Sigmoid colon (tissue), 7 donors: ENCODE results near the gene SNUPN. TPM values are rescaled to one million over a fixed set of nuclear protein-coding genes. Genes with fewer than 3 reads are reported as not detected.

ENCODE experiments used
- DNase-seq: peaks from one replicate; pipeline ENCODE4 v3.0.0-alpha.2; 2019
- H3K27ac ChIP-seq, 4 donors: fragments of 200-600 bp; sonication (generic); one replicate each; pipeline ENCODE4 v1.5.1; 2016 to 2019; ENCODE audit warnings: mild to moderate bottlenecking in 1 of 4
- H3K27me3 ChIP-seq, 3 donors: fragments of 200-600 bp; sonication (generic); one replicate each; pipeline ENCODE4 v1.5.1; 2019; ENCODE audit warnings: mild to moderate bottlenecking in 1 of 3
- H3K36me3 ChIP-seq, 4 donors: fragments of 200-600 bp; sonication (generic); one replicate each; pipeline ENCODE4 v1.5.1; 2016 to 2019
- H3K4me1 ChIP-seq, 4 donors: fragments of 200-600 bp; sonication (generic); one replicate each; pipeline ENCODE4 v1.5.1; 2017 to 2019
- H3K4me3 ChIP-seq, 4 donors: fragments of 200-600 bp; sonication (generic); one replicate each; pipeline ENCODE4 v1.5.1; 2017 to 2019; ENCODE audit warnings: mild to moderate bottlenecking in 2 of 4, moderate library complexity in 1 of 4
- H3K9me3 ChIP-seq, 4 donors: fragments of 200-600 bp in 3 of 4; sonication (generic) in 3 of 4; one replicate each; pipeline versions ENCODE4 v1.5.1 to v1.6.1; 2013 to 2019
- EP300 ChIP-seq, 4 donors: sonication (generic); formaldehyde crosslinking; IDR thresholded peaks; one replicate each; pipeline ENCODE4 v1.6.1; 2017; ENCODE audit warnings: antibody characterized with exemption in 4 of 4
- POLR2A ChIP-seq, 2 donors: fragments of 450-650 bp; IDR thresholded peaks; one replicate each; pipeline ENCODE4 v1.6.1; 2016; ENCODE audit warnings: antibody characterized with exemption in 2 of 2, mild to moderate bottlenecking in 2 of 2, moderate library complexity in 2 of 2
- POLR2AphosphoS5 ChIP-seq, 4 donors: sonication (generic); formaldehyde crosslinking; IDR thresholded peaks; one replicate each; pipeline ENCODE4 v1.6.1; 2017; ENCODE audit warnings: antibody characterized with exemption in 4 of 4
- WGBS, 2 donors: extraction: QIAGEN DNeasy Blood & Tissue Kit; methylation state at CpG; one replicate each; pipeline ENCODE4 v1.1.7; 2013; 5-methylcytosine and 5-hydroxymethylcytosine counted together
- intact Hi-C: fragments of 100-400 bp; cut with DNase I; formaldehyde crosslinking; loops from one replicate; pipeline ENCODE4 v1.15.1; 2023
- polyA plus RNA-seq, 3 donors: library from polyadenylated mRNA; stranded (reverse); fragments of 200-250 nt; gene quantifications; one replicate each; pipeline ENCODE4 v1.2.3, GENCODE V29; 2013
- total RNA-seq, 4 donors: library from RNA; depleted of rRNA; stranded (reverse); fragments of >200 nt; gene quantifications; one replicate each; pipeline ENCODE4 v1.1.0, GENCODE V29; 2016
- TF ChIP-seq, protein P1 (sequence below), 4 experiments: fragments of 450-650 bp in 3 of 4; fragments of 200-600 bp in 1 of 4; IDR thresholded peaks; one replicate each; pipeline ENCODE4 v1.5.1; 2016 to 2019; ENCODE audit warnings: antibody characterized with exemption in 4 of 4, mild to moderate bottlenecking in 3 of 4, moderate library complexity in 2 of 4
- donor health status: healthy with polysubstance abuse.
- donor health status: Bipolar disorder and iron deficiency.
- donor health status: healthy.

The SNUPN gene
- total and polyA plus RNA-seq, 7 donors: 15.3 to 28.6 (median 21.6) TPM

GRCh38 chr15:75647370-75648155, 22.0 kb upstream of the SNUPN start, which contains the start of gene SNX33:
Gene SNX33, plus strand, starts transcription at chr15:75647912. Its CDS starts 1,191 bp downstream, at chr15:75649103.
- peak within 1 kb of the TSS; percentile 77 to 87 (median 78) for H3K4me3 ChIP-seq
- peaks cover 0 to 53% (median 50%) of the 10 kb centered on the region in 4 donors for H3K4me1 ChIP-seq
- peak; percentile 94 for DNase-seq
- TF ChIP-seq POLR2A (IDR thresholded peaks at IDR 0.05) (peak; percentile 11 to 33), EP300 (IDR thresholded peaks at IDR 0.05) (peak in 1 of 4 donors; percentile 61), POLR2AphosphoS5 (IDR thresholded peaks at IDR 0.05) (peak; percentile 28 to 82 (median 72))
- TF ChIP-seq, protein P1, sequence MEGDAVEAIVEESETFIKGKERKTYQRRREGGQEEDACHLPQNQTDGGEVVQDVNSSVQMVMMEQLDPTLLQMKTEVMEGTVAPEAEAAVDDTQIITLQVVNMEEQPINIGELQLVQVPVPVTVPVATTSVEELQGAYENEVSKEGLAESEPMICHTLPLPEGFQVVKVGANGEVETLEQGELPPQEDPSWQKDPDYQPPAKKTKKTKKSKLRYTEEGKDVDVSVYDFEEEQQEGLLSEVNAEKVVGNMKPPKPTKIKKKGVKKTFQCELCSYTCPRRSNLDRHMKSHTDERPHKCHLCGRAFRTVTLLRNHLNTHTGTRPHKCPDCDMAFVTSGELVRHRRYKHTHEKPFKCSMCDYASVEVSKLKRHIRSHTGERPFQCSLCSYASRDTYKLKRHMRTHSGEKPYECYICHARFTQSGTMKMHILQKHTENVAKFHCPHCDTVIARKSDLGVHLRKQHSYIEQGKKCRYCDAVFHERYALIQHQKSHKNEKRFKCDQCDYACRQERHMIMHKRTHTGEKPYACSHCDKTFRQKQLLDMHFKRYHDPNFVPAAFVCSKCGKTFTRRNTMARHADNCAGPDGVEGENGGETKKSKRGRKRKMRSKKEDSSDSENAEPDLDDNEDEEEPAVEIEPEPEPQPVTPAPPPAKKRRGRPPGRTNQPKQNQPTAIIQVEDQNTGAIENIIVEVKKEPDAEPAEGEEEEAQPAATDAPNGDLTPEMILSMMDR (IDR thresholded peaks at IDR 0.05): peak; percentile 38 to 63 (median 52)
- H3K27me3 ChIP-seq: no peaks in the 10 kb centered on the region
- H3K27ac ChIP-seq: peak within 1 kb of the TSS; percentile 94 to 98 (median 97)
- 0 to 1% methylated on average over 76 of the region's 76 CpGs for WGBS, 2 donors
- H3K36me3 ChIP-seq: no peaks in the 10 kb centered on the region
- intact Hi-C loops: loop anchor here (5.0 kb wide), 1 partner anchor 90 kb away; no protein-coding TSS in a partner anchor
- H3K9me3 ChIP-seq: no peaks in the 10 kb centered on the region

- 1 to 2% methylated on average over 26 of the region's 26 CpGs for WGBS, 2 donors
- intact Hi-C loops: loop anchor here (5.0 kb wide), 1 partner anchor 90 kb away; no protein-coding TSS in a partner anchor
- Histone ChIP-seq H3K36me3 (no peaks in the 10 kb centered on the region), H3K9me3 (no peaks in the 10 kb centered on the region), H3K4me3 (peak overlapping the region; percentile 77 to 87 (median 78)), H3K27me3 (no peaks in the 10 kb centered on the region), H3K4me1 (peaks cover 0 to 47% (median 44%) of the 10 kb centered on the region in 4 donors), H3K27ac (peak overlapping the region; percentile 94 to 98 (median 97))
- peak; percentile 81 for DNase-seq
- TF ChIP-seq EP300 (IDR thresholded peaks at IDR 0.05) (peak in 2 of 4 donors; percentile 52 to 91), POLR2A (IDR thresholded peaks at IDR 0.05) (no peak), POLR2AphosphoS5 (IDR thresholded peaks at IDR 0.05) (peak in 3 of 4 donors; percentile 36 to 83 (median 52))
- TF ChIP-seq, protein P1 (IDR thresholded peaks at IDR 0.05): no peak
These were observed 21.4 kb upstream of the SNUPN start for GRCh38 chr15:75646944-75647364.

DNA sequence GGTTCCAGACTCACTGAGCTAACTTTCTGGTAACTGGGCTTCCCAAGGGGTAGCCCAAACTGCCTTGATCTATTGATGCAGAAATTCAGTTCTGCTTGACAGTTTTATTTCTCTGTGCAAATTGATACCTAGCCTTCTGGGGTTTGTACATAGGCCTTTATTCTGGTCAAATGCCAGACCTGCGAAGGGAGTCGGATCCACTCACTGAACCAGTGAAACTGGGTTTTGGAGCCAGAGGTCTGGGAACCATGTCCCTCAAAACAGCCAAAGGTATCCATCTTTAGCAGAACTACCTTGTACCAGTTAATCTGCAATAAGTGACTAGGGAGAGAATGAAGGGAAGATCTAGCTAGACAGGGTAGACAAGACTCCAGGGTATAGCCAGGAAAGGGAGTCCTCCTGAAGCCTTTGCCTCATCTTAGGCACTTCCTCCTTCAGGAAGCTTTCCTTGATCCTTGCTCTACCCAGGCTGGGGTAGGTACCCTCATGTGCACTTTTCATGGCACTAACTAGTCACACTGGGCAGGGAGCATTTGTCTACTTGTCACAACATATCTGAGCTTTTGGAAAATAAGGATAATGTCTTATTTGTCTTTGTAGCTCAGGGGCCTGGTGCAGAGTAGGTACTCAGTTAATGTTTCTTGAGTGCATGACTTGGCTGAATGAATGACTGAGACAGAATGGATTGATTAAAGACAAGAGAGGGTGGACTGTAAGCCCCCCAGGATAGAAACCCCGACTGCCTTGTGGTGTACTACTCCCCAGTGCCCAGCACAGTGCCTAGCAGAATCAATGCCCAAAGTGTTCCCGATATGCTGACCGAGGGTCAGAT, 20.8 kb upstream of the SNUPN start:
- 31 to 48% methylated on average over 5 of the region's 5 CpGs for WGBS, 2 donors
- TF ChIP-seq POLR2AphosphoS5 (IDR thresholded peaks at IDR 0.05) (no peak), EP300 (IDR thresholded peaks at IDR 0.05) (no peak), POLR2A (IDR thresholded peaks at IDR 0.05) (no peak)
- TF ChIP-seq, protein P1 (IDR thresholded peaks at IDR 0.05): no peak
- Histone ChIP-seq H3K4me1 (peaks cover 0 to 40% (median 38%) of the 10 kb centered on the region in 4 donors), H3K27me3 (no peaks in the 10 kb centered on the region), H3K36me3 (no peaks in the 10 kb centered on the region), H3K27ac (peak overlapping the region; percentile 94 to 98 (median 97)), H3K4me3 (peak overlapping the region; percentile 77 to 87 (median 78)), H3K9me3 (no peaks in the 10 kb centered on the region)
- DNase-seq: no peak
- intact Hi-C loops: loop anchor here (5.0 kb wide), 1 partner anchor 91 kb away; no protein-coding TSS in a partner anchor

DNA sequence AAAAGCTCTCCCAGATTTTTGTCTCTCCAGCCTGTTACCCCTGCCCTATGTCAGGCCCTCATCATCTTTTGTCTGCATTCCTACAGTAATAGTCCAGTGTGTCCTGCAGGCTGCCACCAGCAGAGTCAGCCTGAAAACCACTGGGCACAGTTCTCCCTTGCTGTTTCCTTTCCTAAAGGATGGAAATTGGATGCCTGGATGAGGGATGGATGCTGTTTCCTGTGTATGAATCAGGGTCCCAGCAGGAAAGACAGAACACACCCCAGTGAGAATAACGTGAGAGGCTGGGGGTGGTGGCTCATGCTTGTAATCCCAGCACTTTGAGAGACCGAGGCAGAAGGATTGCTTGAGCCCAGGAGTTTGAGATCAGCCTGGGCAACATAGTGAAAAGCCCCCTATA, 18.9 kb upstream of the SNUPN start:
- TF ChIP-seq EP300 (IDR thresholded peaks at IDR 0.05) (no peak), POLR2A (IDR thresholded peaks at IDR 0.05) (no peak), POLR2AphosphoS5 (IDR thresholded peaks at IDR 0.05) (no peak)
- TF ChIP-seq, protein P1 (IDR thresholded peaks at IDR 0.05): no peak
- peaks cover 0 to 32% (median 23%) of the 10 kb centered on the region in 4 donors for H3K4me1 ChIP-seq
- no peaks in the 10 kb centered on the region for H3K27me3 ChIP-seq
- H3K9me3 ChIP-seq: no peaks in the 10 kb centered on the region
- H3K36me3 ChIP-seq: no peaks in the 10 kb centered on the region
- H3K4me3 ChIP-seq: no peak overlapping the region
- no peak overlapping the region for H3K27ac ChIP-seq
- WGBS, 2 donors: 88 to 93% methylated on average over 2 of the region's 2 CpGs
- intact Hi-C loops: loop anchor here (5.0 kb wide), 1 partner anchor 192 kb away; the partner anchor contains the start of gene SIN3A
- no peak for DNase-seq
